ENCODE results near the gene EPHA6. TPM values are rescaled to one million over a fixed set of nuclear protein-coding genes. Genes with fewer than 3 reads are reported as not detected.
"Not testable (repeated sequence)": the region's sequence is repeated elsewhere in the genome, so short reads cannot be mapped to it uniquely, and the experiment has no call there.

The EPHA6 gene
- total RNA-seq, 1 donor from 2014 or later, result not detected

DNA sequence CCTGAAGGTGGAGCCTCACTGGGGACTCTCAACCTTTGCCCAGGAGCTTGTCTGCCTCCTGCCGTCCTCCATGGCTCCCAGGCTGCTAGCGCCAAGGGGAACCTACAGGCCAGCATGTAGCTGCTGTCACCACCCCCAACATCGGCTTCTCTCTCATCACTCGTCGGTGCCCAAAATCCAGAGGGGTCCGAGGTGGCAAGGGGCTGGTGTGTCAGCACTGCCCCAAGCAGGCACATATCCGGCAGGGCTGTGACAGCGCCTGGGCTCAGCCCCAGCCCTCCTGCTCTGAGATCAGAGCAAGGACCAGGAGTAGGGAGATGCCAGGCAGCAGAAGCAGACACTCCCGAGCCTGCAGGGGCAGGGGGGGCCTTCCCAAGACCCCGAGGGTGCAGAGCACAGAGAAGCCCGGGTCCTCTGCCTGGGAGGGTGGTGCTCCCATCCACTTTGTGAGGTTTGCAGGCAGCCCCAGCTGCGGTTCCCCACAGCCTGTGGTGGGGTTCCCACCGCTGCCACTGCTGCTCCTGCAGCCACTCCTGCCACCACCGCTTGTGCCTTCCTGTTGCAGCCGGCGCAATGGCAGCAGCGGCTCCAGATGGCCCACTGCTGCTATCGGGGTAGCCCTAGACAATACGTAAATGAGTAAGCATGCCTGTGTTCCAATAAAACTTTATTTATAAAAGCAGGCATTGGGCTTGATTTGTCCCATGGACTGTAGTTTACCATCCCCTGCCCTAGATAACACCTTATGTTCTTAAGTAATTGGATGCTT is 451.0 kb downstream of the EPHA6 start:
- intact Hi-C loops (cut with DNase I), result no loop called here
- DNase-seq (no peak), ATAC-seq (peak; percentile 42)
- H3K9me3 ChIP-seq, result no peaks in the 10 kb centered on the region
- TF ChIP-seq, protein P1, sequence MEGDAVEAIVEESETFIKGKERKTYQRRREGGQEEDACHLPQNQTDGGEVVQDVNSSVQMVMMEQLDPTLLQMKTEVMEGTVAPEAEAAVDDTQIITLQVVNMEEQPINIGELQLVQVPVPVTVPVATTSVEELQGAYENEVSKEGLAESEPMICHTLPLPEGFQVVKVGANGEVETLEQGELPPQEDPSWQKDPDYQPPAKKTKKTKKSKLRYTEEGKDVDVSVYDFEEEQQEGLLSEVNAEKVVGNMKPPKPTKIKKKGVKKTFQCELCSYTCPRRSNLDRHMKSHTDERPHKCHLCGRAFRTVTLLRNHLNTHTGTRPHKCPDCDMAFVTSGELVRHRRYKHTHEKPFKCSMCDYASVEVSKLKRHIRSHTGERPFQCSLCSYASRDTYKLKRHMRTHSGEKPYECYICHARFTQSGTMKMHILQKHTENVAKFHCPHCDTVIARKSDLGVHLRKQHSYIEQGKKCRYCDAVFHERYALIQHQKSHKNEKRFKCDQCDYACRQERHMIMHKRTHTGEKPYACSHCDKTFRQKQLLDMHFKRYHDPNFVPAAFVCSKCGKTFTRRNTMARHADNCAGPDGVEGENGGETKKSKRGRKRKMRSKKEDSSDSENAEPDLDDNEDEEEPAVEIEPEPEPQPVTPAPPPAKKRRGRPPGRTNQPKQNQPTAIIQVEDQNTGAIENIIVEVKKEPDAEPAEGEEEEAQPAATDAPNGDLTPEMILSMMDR (IDR thresholded peaks at IDR 0.05), result no peak
- H3K27me3 ChIP-seq, result no peaks in the 10 kb centered on the region
- H3K36me3 ChIP-seq, result no peaks in the 10 kb centered on the region
- no peak overlapping the region for H3K4me3 ChIP-seq
- H3K27ac ChIP-seq, result no peak overlapping the region
- H3K4me1 ChIP-seq, result no peaks in the 10 kb centered on the region

DNA sequence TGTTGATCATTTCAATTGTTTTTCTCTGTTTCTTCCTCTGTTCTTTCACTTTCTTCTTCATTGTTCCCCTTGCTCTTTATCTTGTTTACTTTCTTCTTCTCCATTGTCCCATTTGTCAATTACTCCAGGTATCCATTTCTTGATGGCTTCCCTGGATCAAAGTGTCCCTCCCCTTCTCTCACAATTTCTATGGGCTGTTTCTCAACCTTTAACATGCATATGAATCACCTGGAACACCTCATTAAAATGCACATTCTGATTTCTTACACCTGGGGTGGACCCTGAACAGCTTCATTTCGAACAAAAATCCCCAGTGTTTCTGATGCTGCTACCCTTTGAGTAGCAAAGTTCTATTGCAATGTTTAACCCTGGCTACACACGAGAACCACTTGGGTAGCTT is 454.8 kb downstream of the EPHA6 start:
- intact Hi-C loops (cut with DNase I), result no loop called here
- TF ChIP-seq, protein P1 (IDR thresholded peaks at IDR 0.05), result no peak
- Histone ChIP-seq H3K4me1 (no peaks in the 10 kb centered on the region), H3K9me3 (no peaks in the 10 kb centered on the region), H3K36me3 (no peaks in the 10 kb centered on the region), H3K4me3 (no peak overlapping the region), H3K27ac (no peak overlapping the region), H3K27me3 (no peaks in the 10 kb centered on the region)
- no peak for DNase-seq
- ATAC-seq, result no peak

DNA sequence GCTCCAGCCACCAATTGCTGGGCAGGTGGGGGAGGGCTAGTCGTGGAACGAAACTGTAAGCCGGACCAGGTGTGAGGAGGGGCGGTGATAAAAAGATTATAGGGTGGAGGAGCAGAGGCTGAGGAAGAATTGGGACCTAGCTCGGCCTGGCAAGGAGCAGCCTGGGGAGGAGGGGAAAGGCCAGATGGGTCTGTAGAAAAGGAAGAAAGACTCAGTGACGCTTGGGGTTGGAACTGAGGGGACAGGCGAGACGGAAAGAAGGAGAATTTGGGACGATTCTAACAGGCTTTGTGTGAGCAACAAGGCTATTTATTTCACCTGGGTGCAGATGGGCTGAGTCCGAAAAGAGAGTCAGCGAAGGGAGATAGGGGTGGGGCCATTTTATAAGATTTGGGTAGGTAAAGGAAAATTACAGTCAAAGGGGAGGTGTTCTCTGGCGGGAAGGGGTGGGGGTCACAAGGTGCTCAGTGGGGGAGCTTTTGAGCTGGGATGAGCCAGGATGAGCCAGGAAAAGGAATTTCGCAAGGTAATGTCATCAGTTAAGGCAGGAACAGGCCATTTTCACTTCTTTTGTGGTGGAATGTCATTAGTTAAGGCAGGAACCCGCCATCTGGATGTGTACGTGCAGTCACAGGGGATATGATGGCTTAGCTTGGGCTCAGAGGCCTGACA is 462.6 kb downstream of the EPHA6 start:
- H3K9me3 ChIP-seq; intact Hi-C loops (cut with DNase I); ATAC-seq; H3K36me3 ChIP-seq; H3K4me1 ChIP-seq; DNase-seq; H3K27me3 ChIP-seq; H3K4me3 ChIP-seq; H3K27ac ChIP-seq: not testable (repeated sequence)

DNA sequence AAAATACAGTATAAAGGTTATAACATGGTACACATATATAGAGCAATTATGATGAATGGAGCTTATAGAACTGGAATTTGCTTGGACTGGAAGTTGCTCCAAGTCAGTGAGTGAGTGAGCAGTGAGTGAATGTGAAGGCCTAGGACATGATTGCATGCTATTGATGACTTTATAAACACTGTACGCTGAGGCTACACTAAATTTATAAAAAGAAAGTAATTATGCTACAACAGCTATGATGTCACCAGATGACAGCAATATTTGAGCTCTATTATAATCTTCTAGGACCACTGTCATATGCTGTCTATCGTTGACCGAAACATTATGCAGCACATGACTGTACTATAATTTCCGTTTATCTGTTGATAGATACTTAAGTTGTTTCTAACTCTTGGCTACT is 463.3 kb downstream of the EPHA6 start:
- Histone ChIP-seq H3K27me3 (no peaks in the 10 kb centered on the region), H3K4me1 (no peaks in the 10 kb centered on the region), H3K9me3 (no peaks in the 10 kb centered on the region), H3K36me3 (no peaks in the 10 kb centered on the region), H3K4me3 (no peak overlapping the region), H3K27ac (no peak overlapping the region)
- no peak for ATAC-seq
- DNase-seq, result no peak
- TF ChIP-seq, protein P1 (IDR thresholded peaks at IDR 0.05), result no peak
- intact Hi-C loops (cut with DNase I), result no loop called here

DNA sequence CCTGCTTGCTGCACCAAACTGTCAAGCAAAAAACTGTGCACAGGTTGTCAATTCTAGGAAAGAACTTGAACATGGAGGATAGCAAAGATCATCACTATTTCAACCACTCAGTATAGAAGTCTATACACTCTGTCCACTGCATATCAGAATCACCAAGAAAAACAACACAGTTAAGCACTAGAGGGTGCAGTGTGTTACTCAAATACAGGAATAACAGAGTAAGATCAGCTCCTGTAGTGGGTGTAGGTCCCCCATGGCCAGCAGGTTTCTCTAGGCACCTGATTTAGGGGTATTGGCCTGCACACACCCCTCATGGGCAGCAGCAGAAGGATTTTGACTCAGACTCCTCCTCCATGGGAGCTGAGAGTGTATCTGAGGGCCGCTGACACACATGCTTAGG is 464.1 kb downstream of the EPHA6 start:
- Histone ChIP-seq H3K27ac (no peak overlapping the region), H3K27me3 (no peaks in the 10 kb centered on the region), H3K4me3 (no peak overlapping the region), H3K4me1 (no peaks in the 10 kb centered on the region), H3K9me3 (no peaks in the 10 kb centered on the region), H3K36me3 (no peaks in the 10 kb centered on the region)
- TF ChIP-seq, protein P1 (IDR thresholded peaks at IDR 0.05), result no peak
- intact Hi-C loops (cut with DNase I), result no loop called here
- ATAC-seq (peak; percentile 26), DNase-seq (no peak)

DNA sequence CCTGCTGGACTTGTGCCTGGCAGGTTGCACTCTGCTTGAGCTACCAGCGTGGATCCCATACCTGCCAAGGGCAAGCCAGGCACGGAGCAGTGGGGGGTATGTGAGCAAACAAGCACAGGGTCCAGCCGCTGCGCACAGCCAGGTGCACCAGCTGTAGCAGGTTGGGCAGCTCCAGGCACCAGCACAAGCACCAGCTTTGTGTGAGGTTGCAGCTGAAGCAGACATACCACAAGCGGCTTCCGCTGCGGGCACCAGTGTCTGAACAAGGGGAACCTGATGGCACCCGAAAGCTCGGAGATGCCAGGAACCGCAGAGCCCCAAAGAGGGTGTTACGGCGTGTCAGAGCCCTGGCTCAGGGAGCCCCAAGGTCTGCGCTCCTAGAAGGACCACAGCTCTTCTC is 477.5 kb downstream of the EPHA6 start:
- DNase-seq, result peak; percentile 48
- TF ChIP-seq, protein P1 (IDR thresholded peaks at IDR 0.05), result no peak
- Histone ChIP-seq H3K4me3 (no peak overlapping the region), H3K4me1 (no peaks in the 10 kb centered on the region), H3K27me3 (no peaks in the 10 kb centered on the region), H3K27ac (no peak overlapping the region), H3K9me3 (no peaks in the 10 kb centered on the region), H3K36me3 (no peaks in the 10 kb centered on the region)
- intact Hi-C loops (cut with DNase I), result no loop called here
- no peak for ATAC-seq
